K562 (cell line): Measurements from ENCODE around the gene TRIM71. TPM values are rescaled to one million over a fixed set of nuclear protein-coding genes. Genes with fewer than 3 reads are reported as not detected.

Experiments used
- ATAC-seq: fragments of 200-7000 bp; cut with Tn5 transposase; 3 replicates; pipeline ENCODE4 v1.9.1; 2020; ENCODE audit warnings: moderate library complexity
- BruUV-seq: library from RNA; stranded (reverse); fragments of 400-500 nt; replicated peaks from 2 replicates; lab custom pipeline; 2021; lab: Mats Ljungman, UMichigan
- CTCF ChIA-PET: fragments of 300-600 bp; formaldehyde crosslinking; extraction: SDS; loops from one replicate; lab custom pipeline; 2021; ENCODE audit warnings: low intra/inter-chr PET ratio; lab: Yijun Ruan, JAX
- POLR2A ChIA-PET: fragments of 300-600, 350-650 bp; sonication (Branson Sonifier 250); formaldehyde crosslinking; extraction: SDS; loops from one replicate; lab custom pipeline; 2021; ENCODE audit warnings: antibody characterized with exemption, inconsistent platforms; lab: Yijun Ruan, JAX
- DNase-seq, 4 experiments: peaks; one replicate each; pipeline versions ENCODE4 v3.0.0 to v3.0.0-alpha.2; 2011 to 2018; ENCODE audit warnings: low spot score in 3 of 4, mixed read lengths in 3 of 4; ENCODE audit errors: extremely low read depth in 1 of 4
- FAIRE-seq: peaks from 2 replicates; lab custom pipeline; 2011; peaks lifted over from hg19 to GRCh38; lab: Jason Lieb, UNC
- H2AFZ ChIP-seq: 2 replicates; pipeline ENCODE4 v1.6.0; 2011; ENCODE audit warnings: low read depth, low read length, control low read depth, inconsistent platforms
- H3K27ac ChIP-seq: fragments of 200-600 bp; 3 replicates; pipeline ENCODE4 v1.8.0; 2011; ENCODE audit warnings: low read depth, mild to moderate bottlenecking, control low read depth, inconsistent platforms, low read length, moderate library complexity, mixed read lengths; ENCODE audit errors: extremely low read depth
- H3K27me3 ChIP-seq, 2 experiments: fragments of 300-600 bp in 1 of 2; 2 replicates in 1 of 2; 3 replicates in 1 of 2; pipeline versions ENCODE4 v1.6.0 to v1.8.0; 2011; ENCODE audit warnings: inconsistent platforms in 2 of 2, low read length in 2 of 2, mild to moderate bottlenecking in 1 of 2, mixed read lengths in 1 of 2, moderate library complexity in 1 of 2; ENCODE audit not compliant: control insufficient read depth in 2 of 2, insufficient read depth in 2 of 2
- H3K36me3 ChIP-seq: fragments of 300-600 bp; 3 replicates; pipeline ENCODE4 v1.8.0; 2011; ENCODE audit warnings: mild to moderate bottlenecking, low read length, inconsistent platforms; ENCODE audit not compliant: control insufficient read depth, insufficient read depth
- H3K4me1 ChIP-seq, 2 experiments: fragments of 200-600 bp in 1 of 2; replicated peaks in 1 of 2; 2 replicates in 1 of 2; 3 replicates in 1 of 2; pipeline versions ENCODE4 v1.5.1 to v1.8.0; 2011; ENCODE audit warnings: inconsistent platforms in 2 of 2, low read length in 2 of 2, mild to moderate bottlenecking in 1 of 2, mixed read lengths in 1 of 2, moderate library complexity in 1 of 2; ENCODE audit not compliant: control insufficient read depth in 2 of 2, insufficient read depth in 2 of 2
- H3K4me2 ChIP-seq: 2 replicates; pipeline ENCODE4 v1.6.1; 2011; ENCODE audit warnings: low read length, control low read depth, inconsistent platforms, mixed read lengths; ENCODE audit not compliant: insufficient read depth
- H3K4me3 ChIP-seq: fragments of 200-600 bp; sonication (generic), shearing (Covaris generic); 2 replicates; pipeline ENCODE4 v1.5.1; 2016; ENCODE audit warnings: control low read depth, inconsistent platforms
- H3K79me2 ChIP-seq: fragments of 200-600 bp; 3 replicates; pipeline ENCODE4 v1.8.0; 2011; ENCODE audit warnings: low read length, inconsistent platforms; ENCODE audit not compliant: control insufficient read depth, insufficient read depth
- H3K9ac ChIP-seq, 2 experiments: 2 replicates each; pipeline versions ENCODE4 v1.6.0 to v1.6.1; 2011; ENCODE audit warnings: low read depth in 2 of 2, low read length in 2 of 2, control low read depth in 1 of 2, inconsistent platforms in 1 of 2, mild to moderate bottlenecking in 1 of 2, mixed read lengths in 1 of 2; ENCODE audit not compliant: insufficient read depth in 1 of 2
- H3K9me1 ChIP-seq: one replicate; pipeline ENCODE4 v1.6.0; 2011; ENCODE audit warnings: inconsistent platforms, mild to moderate bottlenecking, low read length, moderate library complexity; ENCODE audit not compliant: control insufficient read depth, insufficient read depth
- H3K9me3 ChIP-seq: replicated peaks from 2 replicates; pipeline ENCODE4 v1.5.1; 2011; ENCODE audit warnings: low read depth, low read length, inconsistent platforms; ENCODE audit not compliant: control insufficient read depth, insufficient read depth
- H4K20me1 ChIP-seq: replicated peaks from 2 replicates; pipeline ENCODE4 v1.6.1; 2011; ENCODE audit warnings: low read length, inconsistent platforms, mixed read lengths; ENCODE audit not compliant: control insufficient read depth, insufficient read depth
- ATF1 ChIP-seq, 2 experiments: fragments of 450-650 bp in 1 of 2; IDR thresholded peaks; 2 replicates each; pipeline ENCODE4 v1.6.1; 2016; ENCODE audit warnings: missing compliant biosample characterization in 1 of 2, missing genetic modification characterization in 1 of 2
- ATF7 ChIP-seq: fragments of 450-650 bp; IDR thresholded peaks from 2 replicates; pipeline ENCODE4 v1.7.1; 2014; ENCODE audit warnings: mild to moderate bottlenecking, moderate library complexity
- BRCA1 ChIP-seq, 2 experiments: fragments of 450-650 bp in 1 of 2; sonication (generic) in 1 of 2; formaldehyde crosslinking in 1 of 2; IDR thresholded peaks; 2 replicates each; pipeline versions ENCODE4 v1.5.0 to v1.6.1; 2017 to 2020; ENCODE audit warnings: mild to moderate bottlenecking in 1 of 2, missing genetic modification reagents in 1 of 2
- BRD9 ChIP-seq: fragments of 450-650 bp; IDR thresholded peaks from 2 replicates; pipeline ENCODE4 v1.6.1; 2018; ENCODE audit warnings: low read depth; ENCODE audit not compliant: partially characterized antibody
- CREM ChIP-seq: IDR thresholded peaks from 2 replicates; pipeline ENCODE4 v1.6.1; 2014; ENCODE audit warnings: antibody characterized with exemption, low read depth
- HIVEP1 ChIP-seq: fragments of 250-450 bp; sonication (Bioruptor Pico); IDR thresholded peaks from 2 replicates; pipeline ENCODE4 v1.4.0; 2020; ENCODE audit warnings: mild to moderate bottlenecking
- HMG20A ChIP-seq: fragments of 450-650 bp; formaldehyde crosslinking; conservative IDR thresholded peaks from 2 replicates; pipeline ENCODE4 v1.4.0; 2020; ENCODE audit warnings: mild to moderate bottlenecking, mixed read lengths
- HNRNPL ChIP-seq: fragments of 200-400 bp; formaldehyde crosslinking; IDR thresholded peaks from 2 replicates; pipeline ENCODE4 v1.6.1; 2017; ENCODE audit warnings: low read depth, mild to moderate bottlenecking, low read length
- IRF2 ChIP-seq: sonication (generic); formaldehyde crosslinking; IDR thresholded peaks from 2 replicates; pipeline ENCODE4 v1.8.1; 2022; ENCODE audit warnings: mild to moderate bottlenecking, missing genetic modification reagents
- NFXL1 ChIP-seq: fragments of 450-650 bp; formaldehyde crosslinking; IDR thresholded peaks from 2 replicates; pipeline ENCODE4 v1.4.0; 2021; ENCODE audit warnings: mild to moderate bottlenecking
- POU5F1 ChIP-seq: fragments of 150-350 bp; IDR thresholded peaks from 2 replicates; pipeline ENCODE4 v1.6.1; 2014; ENCODE audit warnings: borderline replicate concordance, low read length, low read depth, mild to moderate bottlenecking; ENCODE audit not compliant: partially characterized antibody
- PURB ChIP-seq: sonication (generic); formaldehyde crosslinking; IDR thresholded peaks from 2 replicates; pipeline ENCODE4 v1.9.0; 2021; ENCODE audit warnings: low read depth, mild to moderate bottlenecking, missing genetic modification reagents
- WGBS: fragments of 100-300 bp; shearing (Covaris generic); methylation state at CpG from one replicate; pipeline ENCODE4 v1.1.6; 2016; ENCODE audit warnings: low coverage, mixed read lengths; ENCODE audit not compliant: insufficient coverage; ENCODE audit errors: missing lambda C conversion rate; 5-methylcytosine and 5-hydroxymethylcytosine counted together
- in situ Hi-C: fragments of 300-500 bp; cut with MboI; formaldehyde crosslinking; loops from 4 replicates; pipeline ENCODE4 v1.15.0; 2018; ENCODE audit warnings: inconsistent platforms, mixed read lengths
- intact Hi-C: fragments of 100-400 bp; cut with micrococcal nuclease; formaldehyde crosslinking; loops from 2 replicates; pipeline ENCODE4 v1.14.2; 2022
- polyA plus RNA-seq, 8 experiments: library from polyadenylated mRNA; depleted of rRNA in 4 of 8; stranded (reverse) in 5 of 8; unstranded in 3 of 8; fragments of >200 nt; fragmentation: Nextera tagmentation in 2 of 8; fragmentation: Illumina TruSeq in 1 of 8; extraction: Ambion mirVana in 2 of 8; extraction: Trizol in 1 of 8; gene quantifications; 2 replicates each; pipeline versions ENCODE4 v1.2.1 to v1.2.3, GENCODE V29; 2011 to 2014; ENCODE audit warnings: inconsistent platforms in 1 of 8, missing spikeins in 1 of 8
- total RNA-seq, 7 experiments: library from RNA; depleted of rRNA in 6 of 7; stranded (reverse); fragments of >200 nt in 6 of 7; fragmentation: Illumina TruSeq in 2 of 7; extraction: Trizol in 2 of 7; gene quantifications; 2 replicates each; pipeline versions ENCODE4 v1.2.1 to v1.2.3, GENCODE V29; 2011 to 2021; ENCODE audit warnings: low replicate concordance in 1 of 7
- TF ChIP-seq, protein P1 (sequence below): fragments of 250-450 bp; sonication (Bioruptor Pico); IDR thresholded peaks from 2 replicates; pipeline ENCODE4 v1.5.0; 2021
- TF ChIP-seq, protein P2 (sequence below): fragments of 250-450 bp; sonication (Bioruptor Pico); IDR thresholded peaks from 2 replicates; pipeline ENCODE4 v1.8.0; 2022; ENCODE audit warnings: inconsistent platforms, mild to moderate bottlenecking, moderate library complexity, borderline replicate concordance
- TF ChIP-seq, protein P3 (sequence below): fragments of 250-450 bp; sonication (Bioruptor Pico); IDR thresholded peaks from 2 replicates; pipeline ENCODE4 v1.5.0; 2020; ENCODE audit warnings: mild to moderate bottlenecking, borderline replicate concordance
- TF ChIP-seq, protein P4 (sequence below): sonication (generic); formaldehyde crosslinking; IDR thresholded peaks from 2 replicates; pipeline ENCODE4 v1.8.1; 2023; ENCODE audit warnings: mild to moderate bottlenecking, missing genetic modification reagents

The TRIM71 gene
- total and polyA plus RNA-seq, 9 of the 15 experiments (the other 6 are each of a cell fraction or from before 2014, with no cell fraction given) = 0.04 to 0.11 TPM; not detected in 7

DNA sequence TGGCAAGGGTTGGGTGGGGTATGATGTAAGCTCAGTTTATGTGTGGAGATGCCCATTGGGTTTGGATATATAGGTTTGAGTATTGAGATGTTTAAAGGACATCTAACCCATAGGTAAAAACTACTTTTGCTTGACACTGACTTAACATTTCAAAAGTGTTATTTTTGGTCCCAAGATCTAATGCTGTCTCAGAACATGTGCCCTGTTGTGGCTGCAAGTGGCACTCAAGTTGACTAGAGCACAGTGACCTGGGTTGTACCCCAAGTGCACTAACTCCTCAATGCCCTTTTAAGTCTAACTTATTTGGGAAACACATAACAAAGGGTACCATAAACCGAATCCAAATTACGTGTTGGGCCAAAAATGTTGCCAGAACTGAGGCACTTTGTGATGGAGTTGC, 77.2 kb downstream of the TRIM71 start:
- BruUV-seq = no TSS peak
- FAIRE-seq = no peak
- TF ChIP-seq, protein P1, sequence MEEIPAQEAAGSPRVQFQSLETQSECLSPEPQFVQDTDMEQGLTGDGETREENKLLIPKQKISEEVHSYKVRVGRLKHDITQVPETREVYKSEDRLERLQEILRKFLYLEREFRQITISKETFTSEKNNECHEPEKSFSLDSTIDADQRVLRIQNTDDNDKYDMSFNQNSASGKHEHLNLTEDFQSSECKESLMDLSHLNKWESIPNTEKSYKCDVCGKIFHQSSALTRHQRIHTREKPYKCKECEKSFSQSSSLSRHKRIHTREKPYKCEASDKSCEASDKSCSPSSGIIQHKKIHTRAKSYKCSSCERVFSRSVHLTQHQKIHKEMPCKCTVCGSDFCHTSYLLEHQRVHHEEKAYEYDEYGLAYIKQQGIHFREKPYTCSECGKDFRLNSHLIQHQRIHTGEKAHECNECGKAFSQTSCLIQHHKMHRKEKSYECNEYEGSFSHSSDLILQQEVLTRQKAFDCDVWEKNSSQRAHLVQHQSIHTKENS (CRISPR knock-in tag) = no peak
- TF ChIP-seq, protein P2, sequence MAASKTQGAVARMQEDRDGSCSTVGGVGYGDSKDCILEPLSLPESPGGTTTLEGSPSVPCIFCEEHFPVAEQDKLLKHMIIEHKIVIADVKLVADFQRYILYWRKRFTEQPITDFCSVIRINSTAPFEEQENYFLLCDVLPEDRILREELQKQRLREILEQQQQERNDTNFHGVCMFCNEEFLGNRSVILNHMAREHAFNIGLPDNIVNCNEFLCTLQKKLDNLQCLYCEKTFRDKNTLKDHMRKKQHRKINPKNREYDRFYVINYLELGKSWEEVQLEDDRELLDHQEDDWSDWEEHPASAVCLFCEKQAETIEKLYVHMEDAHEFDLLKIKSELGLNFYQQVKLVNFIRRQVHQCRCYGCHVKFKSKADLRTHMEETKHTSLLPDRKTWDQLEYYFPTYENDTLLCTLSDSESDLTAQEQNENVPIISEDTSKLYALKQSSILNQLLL = no peak
- TF ChIP-seq, protein P3, sequence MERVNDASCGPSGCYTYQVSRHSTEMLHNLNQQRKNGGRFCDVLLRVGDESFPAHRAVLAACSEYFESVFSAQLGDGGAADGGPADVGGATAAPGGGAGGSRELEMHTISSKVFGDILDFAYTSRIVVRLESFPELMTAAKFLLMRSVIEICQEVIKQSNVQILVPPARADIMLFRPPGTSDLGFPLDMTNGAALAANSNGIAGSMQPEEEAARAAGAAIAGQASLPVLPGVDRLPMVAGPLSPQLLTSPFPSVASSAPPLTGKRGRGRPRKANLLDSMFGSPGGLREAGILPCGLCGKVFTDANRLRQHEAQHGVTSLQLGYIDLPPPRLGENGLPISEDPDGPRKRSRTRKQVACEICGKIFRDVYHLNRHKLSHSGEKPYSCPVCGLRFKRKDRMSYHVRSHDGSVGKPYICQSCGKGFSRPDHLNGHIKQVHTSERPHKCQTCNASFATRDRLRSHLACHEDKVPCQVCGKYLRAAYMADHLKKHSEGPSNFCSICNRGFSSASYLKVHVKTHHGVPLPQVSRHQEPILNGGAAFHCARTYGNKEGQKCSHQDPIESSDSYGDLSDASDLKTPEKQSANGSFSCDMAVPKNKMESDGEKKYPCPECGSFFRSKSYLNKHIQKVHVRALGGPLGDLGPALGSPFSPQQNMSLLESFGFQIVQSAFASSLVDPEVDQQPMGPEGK (CRISPR knock-in tag) = no peak
- TF ChIP-seq ATF1 (CRISPR knock-in tag; IDR thresholded peaks at IDR 0.05) (no peak), ATF1 (tag; IDR thresholded peaks at IDR 0.05) (no peak), BRCA1 (IDR thresholded peaks at IDR 0.05) (no peak), BRCA1 (CRISPR knock-in tag; IDR thresholded peaks at IDR 0.05) (no peak), NFXL1 (no peak), PURB (CRISPR knock-in tag) (no peak), HNRNPL (no peak), CREM (no peak), POU5F1 (no peak), IRF2 (no peak), BRD9 (no peak), HMG20A (CRISPR knock-in tag) (no peak), HIVEP1 (no peak), ATF7 (no peak)
- TF ChIP-seq, protein P4, sequence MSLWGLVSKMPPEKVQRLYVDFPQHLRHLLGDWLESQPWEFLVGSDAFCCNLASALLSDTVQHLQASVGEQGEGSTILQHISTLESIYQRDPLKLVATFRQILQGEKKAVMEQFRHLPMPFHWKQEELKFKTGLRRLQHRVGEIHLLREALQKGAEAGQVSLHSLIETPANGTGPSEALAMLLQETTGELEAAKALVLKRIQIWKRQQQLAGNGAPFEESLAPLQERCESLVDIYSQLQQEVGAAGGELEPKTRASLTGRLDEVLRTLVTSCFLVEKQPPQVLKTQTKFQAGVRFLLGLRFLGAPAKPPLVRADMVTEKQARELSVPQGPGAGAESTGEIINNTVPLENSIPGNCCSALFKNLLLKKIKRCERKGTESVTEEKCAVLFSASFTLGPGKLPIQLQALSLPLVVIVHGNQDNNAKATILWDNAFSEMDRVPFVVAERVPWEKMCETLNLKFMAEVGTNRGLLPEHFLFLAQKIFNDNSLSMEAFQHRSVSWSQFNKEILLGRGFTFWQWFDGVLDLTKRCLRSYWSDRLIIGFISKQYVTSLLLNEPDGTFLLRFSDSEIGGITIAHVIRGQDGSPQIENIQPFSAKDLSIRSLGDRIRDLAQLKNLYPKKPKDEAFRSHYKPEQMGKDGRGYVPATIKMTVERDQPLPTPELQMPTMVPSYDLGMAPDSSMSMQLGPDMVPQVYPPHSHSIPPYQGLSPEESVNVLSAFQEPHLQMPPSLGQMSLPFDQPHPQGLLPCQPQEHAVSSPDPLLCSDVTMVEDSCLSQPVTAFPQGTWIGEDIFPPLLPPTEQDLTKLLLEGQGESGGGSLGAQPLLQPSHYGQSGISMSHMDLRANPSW = no peak

More for the DNA sequence above, 77.2 kb downstream of the TRIM71 start:
- intact Hi-C loops = no loop called here
- Histone ChIP-seq H3K36me3 (no peaks in the 10 kb centered on the region), H3K4me3 (no peak overlapping the region), H3K79me2 (no peaks in the 10 kb centered on the region), H3K4me2 (no peak overlapping the region), H3K27me3 (peaks cover 53 to 82% of the 10 kb centered on the region in 2 experiments), H3K9ac (no peak overlapping the region), H3K9me1 (no peaks in the 10 kb centered on the region), H4K20me1 (no peaks in the 10 kb centered on the region), H2AFZ (no peak overlapping the region), H3K9me3 (no peaks in the 10 kb centered on the region; the same call in 1 of the 2 replicates), H3K4me1 (peaks cover 0 to 4% of the 10 kb centered on the region in 2 experiments; a peak in 1 of 5 replicates), H3K27ac (no peak overlapping the region)
- CTCF ChIA-PET = no interaction called here
- ATAC-seq = no peak
- DNase-seq = no peak
- WGBS = 2% methylated on average over 2 of the region's 2 CpGs
- POLR2A ChIA-PET = interaction anchor here (0.6 to 1.7 kb wide), 3 partner anchors 10 to 44 kb away, joined by 3 to 6 read pairs (median 4); no protein-coding TSS in a partner anchor
- in situ Hi-C loops = no loop called here
